HG02870 (cell line): ENCODE measurements around the gene CAMK2A.

Experiments
- ATAC-seq: cut with Tn5 transposase; IDR thresholded peaks from one replicate; pipeline ENCODE4 v1.9.1; 2021; ENCODE audit warnings: mild to moderate bottlenecking, moderate library complexity; ENCODE audit not compliant: unreplicated experiment

The CAMK2A gene

GRCh38 chr5:150173161-150173560, 116.4 kb downstream of the CAMK2A start:
- ATAC-seq, result no peak

GRCh38 chr5:150172556-150172955, 117.0 kb downstream of the CAMK2A start:
- no peak for ATAC-seq

- no peak for ATAC-seq
Observed at GRCh38 chr5:150172145-150172544, 117.4 kb downstream of the CAMK2A start.
